GM12801 (cell line): Measurements from ENCODE around the gene STUB1.

Experiments used
- TF ChIP-seq, protein P1 (sequence below): IDR thresholded peaks from one replicate; pipeline ENCODE4 v1.5.1; 2011; ENCODE audit warnings: control low read depth; ENCODE audit not compliant: insufficient read length; ENCODE audit errors: extremely low read depth

The STUB1 gene

DNA sequence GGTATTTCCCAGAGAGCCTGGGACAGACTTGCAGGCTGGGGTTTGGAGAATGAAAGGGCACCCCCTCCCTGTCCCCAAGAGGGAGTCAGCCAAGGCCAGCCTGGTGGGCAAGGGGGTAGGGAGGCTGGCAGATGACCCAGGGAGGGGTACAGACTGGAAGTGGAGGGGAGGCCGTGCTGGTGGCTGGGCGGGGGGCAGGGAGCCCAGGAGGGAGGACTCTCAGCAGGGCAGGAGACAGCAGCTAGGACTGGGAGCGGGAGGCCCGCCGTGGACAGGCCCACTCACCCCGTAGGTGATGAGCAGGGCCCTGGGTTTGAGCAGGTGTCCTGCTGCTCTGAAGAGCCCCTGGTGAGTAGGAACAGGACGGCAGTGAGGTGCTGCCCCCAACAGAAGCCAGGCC lies 45.2 kb upstream of the STUB1 start:
- TF ChIP-seq, protein P1, sequence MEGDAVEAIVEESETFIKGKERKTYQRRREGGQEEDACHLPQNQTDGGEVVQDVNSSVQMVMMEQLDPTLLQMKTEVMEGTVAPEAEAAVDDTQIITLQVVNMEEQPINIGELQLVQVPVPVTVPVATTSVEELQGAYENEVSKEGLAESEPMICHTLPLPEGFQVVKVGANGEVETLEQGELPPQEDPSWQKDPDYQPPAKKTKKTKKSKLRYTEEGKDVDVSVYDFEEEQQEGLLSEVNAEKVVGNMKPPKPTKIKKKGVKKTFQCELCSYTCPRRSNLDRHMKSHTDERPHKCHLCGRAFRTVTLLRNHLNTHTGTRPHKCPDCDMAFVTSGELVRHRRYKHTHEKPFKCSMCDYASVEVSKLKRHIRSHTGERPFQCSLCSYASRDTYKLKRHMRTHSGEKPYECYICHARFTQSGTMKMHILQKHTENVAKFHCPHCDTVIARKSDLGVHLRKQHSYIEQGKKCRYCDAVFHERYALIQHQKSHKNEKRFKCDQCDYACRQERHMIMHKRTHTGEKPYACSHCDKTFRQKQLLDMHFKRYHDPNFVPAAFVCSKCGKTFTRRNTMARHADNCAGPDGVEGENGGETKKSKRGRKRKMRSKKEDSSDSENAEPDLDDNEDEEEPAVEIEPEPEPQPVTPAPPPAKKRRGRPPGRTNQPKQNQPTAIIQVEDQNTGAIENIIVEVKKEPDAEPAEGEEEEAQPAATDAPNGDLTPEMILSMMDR, result no peak

DNA sequence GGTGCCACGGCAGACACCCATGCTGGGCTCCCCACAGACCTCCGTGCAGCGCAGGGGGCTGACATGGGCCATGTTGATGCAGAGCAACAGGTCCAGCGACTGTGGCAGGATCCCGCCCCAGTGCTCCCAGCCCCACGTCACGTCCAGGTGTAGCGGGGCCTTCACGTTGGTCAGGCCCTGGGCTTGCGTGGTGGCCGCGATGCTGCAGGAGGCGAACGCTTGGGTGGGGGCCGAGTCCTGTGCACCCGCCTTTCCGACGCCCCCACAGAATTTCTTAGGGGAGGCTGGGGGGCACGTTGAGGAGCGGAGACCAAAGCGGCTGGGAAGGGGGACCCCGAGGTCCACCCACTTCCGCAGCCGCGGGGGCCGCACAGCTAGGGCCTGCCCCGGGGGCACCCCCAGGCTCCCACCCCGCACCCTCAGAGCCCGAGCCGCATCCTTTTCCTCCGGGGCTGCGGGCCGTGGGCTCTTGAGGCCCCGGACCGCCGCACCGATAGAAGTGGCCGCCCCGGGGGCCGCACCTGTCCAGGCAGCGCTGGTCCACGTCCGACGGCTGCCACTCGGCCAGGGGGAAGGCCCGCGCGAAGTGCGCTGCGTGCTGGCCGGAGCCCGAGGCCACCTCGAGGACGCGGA lies 44.5 kb upstream of the STUB1 start:
- TF ChIP-seq, protein P1, result no peak

- TF ChIP-seq, protein P1, result no peak
Measured at GRCh38 chr16:636206-637080, 43.8 kb upstream of the STUB1 start, which contains the start of gene METTL26. METTL26 (minus strand) TSS chr16:636305; CDS start chr16:636290, 15 bp downstream.

GRCh38 chr16:637081-638018 lies 42.9 kb upstream of the STUB1 start:
- TF ChIP-seq, protein P1, result no peak

- TF ChIP-seq, protein P1, result no peak
Measured at GRCh38 chr16:638034-638543, 42.1 kb upstream of the STUB1 start.

DNA sequence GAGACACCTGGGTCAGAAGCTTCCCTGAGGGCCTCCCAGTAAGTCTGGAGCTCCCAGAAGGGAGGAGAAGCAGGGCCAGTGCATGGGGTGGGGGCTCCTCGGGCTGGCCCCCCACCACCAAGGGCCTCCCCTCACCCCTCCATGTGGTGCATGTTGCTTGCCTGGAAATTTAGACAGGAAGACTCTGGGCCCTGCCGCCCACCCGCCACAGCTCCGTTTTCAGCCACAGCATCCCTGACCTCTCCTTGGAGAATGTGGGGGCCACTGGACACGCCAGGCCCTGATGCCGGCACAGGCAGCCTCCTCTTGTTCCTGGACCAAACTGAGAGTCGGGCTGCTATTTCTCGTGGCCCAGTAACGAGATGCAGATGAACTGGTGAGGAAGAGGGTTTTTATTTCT lies 41.4 kb upstream of the STUB1 start:
- TF ChIP-seq, protein P1, result no peak

DNA sequence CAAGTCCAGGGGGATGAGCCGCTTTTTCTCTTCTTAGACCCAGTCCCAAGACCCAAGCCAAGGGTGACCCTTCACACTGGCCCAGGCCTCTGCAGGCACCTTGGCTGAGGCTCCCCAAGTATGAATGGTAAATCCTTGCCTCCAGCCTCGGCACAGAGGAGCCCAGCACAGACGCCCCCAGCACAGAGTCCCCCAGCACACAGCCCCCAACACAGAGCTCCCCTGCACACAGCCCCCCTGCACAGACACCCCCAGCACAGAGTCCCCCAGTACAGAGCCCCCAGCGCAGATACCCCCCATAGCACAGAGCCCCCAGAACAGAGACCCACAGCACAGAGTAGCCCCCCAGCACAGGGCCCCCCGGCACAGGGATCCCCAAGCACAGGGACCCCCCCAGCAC lies 39.6 kb upstream of the STUB1 start:
- TF ChIP-seq, protein P1, result no peak
